AML-193 (cell line): Measurements from ENCODE around the gene DIP2B.

ENCODE experiments used
- DNase-seq, 2 experiments: peaks; one replicate each; lab custom pipeline; 2025; lab: John Stamatoyannopoulos, UW

The DIP2B gene

DNA sequence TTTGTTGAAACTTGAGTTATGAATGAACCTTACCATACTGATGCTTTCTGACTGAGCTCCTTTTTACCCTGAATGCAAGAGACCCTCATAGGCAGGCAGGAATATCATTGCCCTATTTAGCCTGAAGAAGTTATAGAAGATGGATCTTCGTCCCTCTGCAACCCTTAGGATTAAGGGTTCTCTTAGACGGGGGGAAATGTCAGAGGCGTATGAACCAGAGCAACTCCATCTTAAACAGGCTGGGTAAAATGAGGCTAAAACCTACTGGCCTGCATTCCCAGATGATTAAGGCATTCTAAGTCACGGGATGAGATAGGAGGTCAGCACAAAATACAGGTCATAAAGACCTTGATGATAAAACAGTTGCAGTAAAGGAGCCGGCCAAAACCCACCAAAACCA, 266.6 kb downstream of the DIP2B start:
- no peak for DNase-seq

DNA sequence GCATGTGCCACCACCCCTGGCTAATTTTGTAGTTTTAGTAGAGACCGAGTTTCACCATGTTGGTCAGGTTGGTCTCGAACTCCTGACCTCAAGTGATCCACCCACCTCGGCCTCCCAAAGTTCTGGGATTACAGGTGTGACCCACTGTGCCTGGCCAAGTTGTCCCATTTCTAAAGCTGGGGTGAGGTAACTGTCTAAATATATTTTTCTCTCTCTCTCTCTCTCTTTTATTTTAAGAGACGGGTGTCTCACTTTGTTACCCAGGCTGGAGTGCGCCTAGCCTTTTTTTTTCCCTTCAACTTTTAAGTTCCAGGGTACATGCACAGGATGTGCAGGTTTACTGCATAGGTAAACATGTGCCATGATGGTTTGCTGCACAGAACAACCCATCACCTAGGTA, 267.7 kb downstream of the DIP2B start:
- DNase-seq, result no peak

- no peak for DNase-seq
Observed at GRCh38 chr12:50772877-50773276, 268.1 kb downstream of the DIP2B start.

GRCh38 chr12:50775251-50775650, 270.5 kb downstream of the DIP2B start:
- no peak for DNase-seq

DNA sequence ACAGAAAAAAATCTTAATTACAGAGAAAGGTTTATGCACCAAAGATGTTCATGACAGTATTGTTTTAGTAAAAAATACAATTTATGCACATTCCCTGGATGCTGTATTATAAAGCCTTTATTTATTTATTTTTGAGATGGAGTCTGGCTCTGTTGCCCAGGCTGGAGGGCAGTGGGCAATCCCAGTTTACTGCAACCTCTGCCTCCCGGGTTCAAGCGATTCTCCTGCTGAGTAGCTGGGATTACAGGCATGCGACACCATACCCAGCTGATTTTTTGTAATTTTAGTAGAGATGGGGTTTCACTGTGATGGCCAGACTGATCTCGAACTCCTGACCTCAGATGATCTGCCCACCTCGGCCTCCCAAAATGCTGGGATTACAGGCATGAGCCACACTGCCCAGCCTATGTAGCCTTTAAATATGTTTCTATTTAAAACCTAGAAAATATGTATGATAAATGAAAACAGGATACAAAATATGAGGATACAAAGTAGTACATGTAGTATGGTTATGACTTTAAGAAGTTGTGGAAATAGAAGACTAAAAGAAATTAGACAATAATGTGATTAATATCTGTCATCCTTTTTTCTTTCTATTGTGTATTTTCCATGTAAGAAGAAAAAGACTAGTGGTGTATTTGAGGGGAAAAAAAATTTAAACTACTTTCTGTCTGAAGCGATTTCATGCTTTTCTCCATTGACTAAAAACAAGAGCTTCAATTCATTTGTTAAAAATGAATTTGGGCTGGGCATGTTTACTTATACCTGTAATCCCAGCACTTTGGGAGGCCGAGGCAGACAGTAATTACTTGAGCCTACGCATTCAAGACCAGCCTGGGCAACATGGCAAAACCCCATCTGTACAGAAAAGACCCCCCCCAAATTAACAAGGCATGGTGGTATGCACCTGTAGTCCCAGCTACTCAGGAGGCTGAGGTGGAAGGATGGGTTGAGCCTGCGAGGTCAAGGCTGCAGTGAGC, 272.3 kb downstream of the DIP2B start:
- no peak for DNase-seq

DNA sequence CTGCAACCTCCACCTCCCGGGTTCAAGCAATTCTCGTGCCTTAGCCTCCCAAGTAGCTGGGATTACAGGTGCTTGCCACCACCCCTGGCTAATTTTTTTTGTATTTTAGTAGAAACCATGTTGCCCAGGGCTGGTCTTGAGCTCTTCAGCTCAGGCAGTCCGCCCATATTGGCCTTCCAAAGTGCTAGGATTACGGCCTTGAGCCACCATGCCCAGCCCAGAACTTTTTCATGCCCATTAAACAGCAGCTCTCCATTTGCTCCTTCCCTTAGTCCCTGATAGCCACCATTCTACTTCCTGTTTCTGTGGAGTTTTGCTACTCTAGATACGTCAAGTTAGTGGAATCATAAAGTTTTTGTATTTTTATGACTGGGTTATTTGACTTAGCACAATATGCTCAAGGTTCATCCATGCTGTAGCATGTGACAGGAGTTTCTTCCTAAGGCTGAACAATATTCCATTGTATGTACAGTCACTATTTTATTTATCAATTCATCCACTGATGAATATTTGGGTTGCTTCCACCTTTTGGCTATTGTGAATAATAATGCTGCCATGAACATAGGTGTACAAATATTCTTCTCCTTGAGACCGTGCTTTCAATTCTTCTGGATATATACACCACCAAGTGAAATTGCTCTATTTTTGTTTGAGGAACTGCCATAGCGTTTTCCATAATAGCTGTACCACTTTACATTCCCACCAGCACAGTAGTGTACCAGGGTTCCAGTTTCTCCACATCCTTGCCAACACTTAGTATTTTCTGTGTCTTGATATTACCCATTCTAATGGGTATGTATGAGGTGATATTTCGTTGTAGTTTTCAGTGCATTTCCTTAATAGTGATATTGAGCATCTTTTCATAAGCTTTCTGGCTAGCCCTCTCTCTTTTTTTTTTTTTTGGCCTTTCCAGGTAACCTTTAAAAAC, 274.1 kb downstream of the DIP2B start:
- DNase-seq, result no peak

- no peak for DNase-seq
Observed at GRCh38 chr12:50780013-50780412, 275.2 kb downstream of the DIP2B start.

DNA sequence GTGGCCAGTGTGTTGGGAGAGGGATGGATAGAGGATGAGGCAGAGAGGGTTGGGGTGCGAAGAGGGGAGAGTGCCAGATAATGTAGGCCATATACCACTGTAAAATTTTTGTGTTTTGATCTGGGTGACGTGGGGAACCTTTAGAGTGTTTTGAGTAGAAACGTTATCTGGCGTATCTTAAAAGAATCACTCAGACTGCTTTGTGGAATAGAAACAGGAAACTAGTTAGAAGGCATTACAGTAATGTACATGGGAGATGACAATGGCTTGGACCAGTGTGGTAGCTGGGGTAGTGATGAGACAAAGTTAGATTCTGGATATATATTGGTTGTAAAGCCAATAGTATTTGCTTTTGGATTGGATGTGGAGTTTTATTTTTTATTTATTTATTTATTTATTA, 279.7 kb downstream of the DIP2B start:
- DNase-seq, result no peak

GRCh38 chr12:50785406-50786001, 280.7 kb downstream of the DIP2B start:
- DNase-seq, result no peak

DNA sequence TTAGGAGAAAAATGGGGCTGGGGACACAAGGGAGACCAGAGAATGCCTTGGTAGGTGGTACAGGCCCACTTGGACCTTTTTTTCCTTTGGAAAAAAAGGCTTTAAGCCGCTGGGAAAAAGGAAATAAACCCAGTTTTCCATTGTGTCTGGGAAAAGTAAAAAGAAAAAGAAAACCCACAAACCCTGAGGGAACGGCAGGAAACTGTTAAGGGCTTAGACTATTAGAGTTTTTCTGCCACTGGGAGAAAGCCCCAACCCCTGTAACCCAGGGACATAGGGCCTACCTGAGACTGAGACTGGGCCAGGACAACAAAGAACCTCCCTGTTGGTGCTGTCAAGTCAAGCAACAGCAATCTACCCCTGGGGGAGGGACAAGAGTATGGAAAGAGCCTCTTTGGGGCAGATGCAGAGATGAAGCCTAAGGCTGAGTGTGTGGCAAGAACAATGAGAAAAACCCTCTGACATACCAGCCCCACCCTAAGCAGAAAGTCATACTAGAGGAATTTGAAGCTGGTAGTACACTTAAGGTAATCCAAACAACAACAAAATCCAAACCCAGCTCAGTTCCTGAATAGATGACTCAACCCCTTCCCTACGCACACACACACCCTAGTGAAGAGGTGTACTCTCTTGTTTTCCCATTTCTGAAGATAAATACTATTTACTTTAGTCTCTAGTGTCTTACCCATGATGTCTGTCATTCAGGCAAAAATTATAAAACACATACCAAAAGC, 281.9 kb downstream of the DIP2B start:
- DNase-seq, result no peak

- no peak for DNase-seq
Observed at GRCh38 chr12:50787618-50788017, 282.8 kb downstream of the DIP2B start.

DNA sequence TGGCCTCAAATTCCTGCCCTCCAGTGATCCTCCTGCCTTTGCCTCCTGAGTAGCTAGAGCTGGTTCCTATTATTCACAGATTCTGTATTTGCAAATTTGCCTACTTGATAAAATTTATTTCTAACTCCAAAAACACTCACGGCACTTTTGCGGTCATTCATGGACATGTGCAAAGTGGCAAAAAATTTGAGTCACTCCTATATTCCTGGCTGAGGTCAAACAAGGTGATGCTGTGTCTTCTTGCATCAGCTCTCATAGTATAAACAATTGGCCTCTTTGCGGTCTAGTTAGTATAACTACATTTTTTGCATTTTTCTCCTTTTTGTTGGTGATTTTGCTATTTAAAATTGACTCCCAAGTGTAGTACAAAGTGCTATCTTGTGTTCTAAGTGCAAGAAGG, 283.8 kb downstream of the DIP2B start:
- no peak for DNase-seq

- no peak for DNase-seq
Observed at GRCh38 chr12:50790081-50790480, 285.3 kb downstream of the DIP2B start.
